ENCODE measurements around the gene ELANE. TPM values are rescaled to one million over a fixed set of nuclear protein-coding genes. Genes with fewer than 3 reads are reported as not detected.
"Not testable (repeated sequence)": the region's sequence is repeated elsewhere in the genome, so short reads cannot be mapped to it uniquely, and the experiment has no call there.

The ELANE gene
- polyA plus RNA-seq, 1 donor: 0.09 TPM

DNA sequence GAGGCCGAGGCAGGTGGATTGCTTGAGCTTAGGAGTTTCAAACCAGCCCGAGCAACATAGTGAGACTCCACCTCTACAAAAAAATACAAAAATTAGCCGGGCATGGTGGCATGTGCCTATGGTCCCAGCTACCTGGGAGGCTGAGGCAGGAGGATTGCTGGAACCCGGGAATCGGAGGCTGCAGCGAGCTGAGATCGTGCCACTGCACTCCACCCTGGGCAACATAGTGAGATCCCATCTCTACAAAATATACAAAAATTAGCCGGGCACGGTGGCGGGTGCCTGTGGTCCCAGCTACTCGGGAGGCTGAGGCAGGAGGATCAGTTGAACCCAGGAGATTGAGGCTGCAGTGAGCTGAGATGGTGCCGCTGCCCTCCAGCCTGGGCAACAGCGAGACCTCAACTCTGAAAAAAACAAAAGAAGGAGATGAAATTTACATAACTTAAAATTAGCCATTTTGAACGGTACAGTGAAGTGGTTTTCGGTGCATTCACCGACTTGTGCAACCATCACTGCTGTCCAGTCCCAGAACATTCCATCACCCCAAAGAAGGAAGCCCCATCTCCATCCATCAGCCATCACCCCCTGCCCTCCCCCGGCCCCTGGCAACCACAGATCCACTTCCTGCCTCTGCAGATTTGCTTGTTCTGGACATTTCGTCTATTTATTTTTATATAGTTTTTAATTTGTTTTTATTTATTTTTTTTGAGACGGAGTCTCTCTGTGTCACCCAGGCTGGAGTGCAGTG lies 26.0 kb upstream of the ELANE start:
- 63% methylated on average over 2 of the region's 19 CpGs for WGBS (ENCODE audit: insufficient coverage, low lambda C conversion rate)
- no peak for DNase-seq
- no peaks in the 10 kb centered on the region for H3K36me3 ChIP-seq (ENCODE audit: control insufficient read depth, insufficient read depth, low read length)
- H3K4me3 ChIP-seq (ENCODE audit: low read length): no peak overlapping the region
- no peaks in the 10 kb centered on the region for H3K9me3 ChIP-seq (ENCODE audit: control insufficient read depth, low read depth, low read length)
- H3K4me1 ChIP-seq (ENCODE audit: control insufficient read depth, insufficient read depth, low read length): no peaks in the 10 kb centered on the region
- H3K27ac ChIP-seq (ENCODE audit: low read length): no peak overlapping the region
- peaks cover 27% of the 10 kb centered on the region for H3K27me3 ChIP-seq (ENCODE audit: control insufficient read depth, insufficient read depth, low read length)

DNA sequence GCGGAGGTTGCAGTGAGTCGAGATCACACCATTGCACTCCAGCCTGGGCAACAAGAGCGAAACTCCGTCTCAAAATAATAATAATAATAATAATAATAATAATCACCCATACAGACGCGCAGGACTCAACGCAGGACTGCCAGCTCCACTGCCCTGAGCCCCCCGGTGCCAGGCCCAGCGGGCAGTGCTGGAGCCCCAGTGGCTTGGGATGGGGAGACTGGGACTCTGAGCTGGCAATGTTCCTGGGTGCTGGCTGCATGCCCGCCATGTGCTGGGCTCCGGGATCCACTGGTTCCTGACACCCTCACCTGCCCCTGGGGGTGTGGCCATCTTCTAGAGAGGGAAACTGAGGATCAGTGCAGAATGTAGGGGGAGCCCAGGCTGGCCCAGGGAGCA lies 24.8 kb upstream of the ELANE start:
- WGBS (ENCODE audit: insufficient coverage, low lambda C conversion rate): no CpG with 5 or more reads among the region's 11 CpGs
- Histone ChIP-seq H3K4me1 (ENCODE audit: control insufficient read depth, insufficient read depth, low read length) (no peaks in the 10 kb centered on the region), H3K4me3 (ENCODE audit: low read length) (no peak overlapping the region), H3K27me3 (ENCODE audit: control insufficient read depth, insufficient read depth, low read length) (peaks cover 36% of the 10 kb centered on the region), H3K9me3 (ENCODE audit: control insufficient read depth, low read depth, low read length) (peaks cover 3% of the 10 kb centered on the region), H3K27ac (ENCODE audit: low read length) (no peak overlapping the region), H3K36me3 (ENCODE audit: control insufficient read depth, insufficient read depth, low read length) (no peaks in the 10 kb centered on the region)
- DNase-seq: no peak

DNA sequence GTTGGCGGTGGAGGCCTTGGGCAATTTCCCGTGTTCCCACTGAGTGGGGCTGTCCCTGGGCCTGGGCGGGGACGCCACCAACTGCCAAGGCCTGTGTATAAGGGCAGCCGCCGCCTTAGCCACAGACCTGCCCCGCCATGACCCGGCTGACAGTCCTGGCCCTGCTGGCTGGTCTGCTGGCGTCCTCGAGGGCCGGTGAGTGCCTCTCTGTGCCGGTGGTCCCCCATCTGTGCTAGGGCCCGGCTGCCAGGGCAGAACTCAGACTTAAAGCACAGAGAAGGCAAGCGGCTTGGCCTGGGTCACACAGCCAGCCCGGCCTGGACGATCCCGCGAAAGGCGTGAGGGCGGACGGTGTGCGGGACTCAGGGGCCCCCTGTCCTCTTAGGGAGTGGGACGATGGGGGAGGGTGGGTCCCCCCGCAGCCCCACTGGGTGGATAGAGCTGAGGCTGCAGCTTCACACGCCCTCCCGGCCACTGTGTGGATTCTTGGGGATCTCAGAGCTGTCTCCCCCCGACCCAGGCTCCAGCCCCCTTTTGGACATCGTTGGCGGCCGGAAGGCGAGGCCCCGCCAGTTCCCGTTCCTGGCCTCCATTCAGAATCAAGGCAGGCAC lies 24.3 kb upstream of the ELANE start, which contains the start of gene AZU1:
TSS of gene AZU1 (plus strand) at position 128 of the 612 bp plus-strand sequence. CDS start at position 138, 10 bp downstream.
- no peaks in the 10 kb centered on the region for H3K4me1 ChIP-seq (ENCODE audit: control insufficient read depth, insufficient read depth, low read length)
- no peak within 1 kb of the TSS for H3K4me3 ChIP-seq (ENCODE audit: low read length)
- peaks cover 3% of the 10 kb centered on the region for H3K9me3 ChIP-seq (ENCODE audit: control insufficient read depth, low read depth, low read length)
- peaks cover 33% of the 10 kb centered on the region for H3K27me3 ChIP-seq (ENCODE audit: control insufficient read depth, insufficient read depth, low read length)
- H3K36me3 ChIP-seq (ENCODE audit: control insufficient read depth, insufficient read depth, low read length): no peaks in the 10 kb centered on the region
- no CpG with 5 or more reads among the region's 33 CpGs for WGBS (ENCODE audit: insufficient coverage, low lambda C conversion rate)
- no peak within 1 kb of the TSS for H3K27ac ChIP-seq (ENCODE audit: low read length)
- no peak for DNase-seq

DNA sequence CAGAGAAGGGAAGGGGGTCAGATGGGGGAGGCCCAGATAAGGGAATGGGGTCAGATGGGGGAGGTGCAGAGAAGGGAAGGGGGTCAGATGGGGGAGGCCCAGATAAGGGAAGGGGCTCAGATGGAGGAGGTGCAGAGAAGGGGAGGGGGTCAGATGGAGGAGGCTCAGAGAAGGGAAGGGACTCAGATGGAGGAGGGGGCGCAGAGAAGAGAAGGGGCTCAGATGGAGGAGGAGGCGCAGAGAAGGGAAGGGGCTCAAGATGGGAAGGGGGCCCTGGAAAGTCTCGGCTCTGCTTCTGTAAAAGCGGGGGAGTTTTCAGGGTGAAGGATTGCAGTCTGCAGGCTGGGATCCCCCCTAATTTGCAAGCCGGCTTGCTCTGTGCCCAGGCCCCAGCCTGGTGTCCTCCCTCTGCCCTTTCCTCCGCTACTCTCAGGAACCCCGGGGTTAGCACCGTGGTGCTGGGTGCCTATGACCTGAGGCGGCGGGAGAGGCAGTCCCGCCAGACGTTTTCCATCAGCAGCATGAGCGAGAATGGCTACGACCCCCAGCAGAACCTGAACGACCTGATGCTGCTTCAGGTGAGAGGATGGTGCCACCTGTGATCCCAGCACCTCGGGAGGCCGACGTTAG lies 22.9 kb upstream of the ELANE start:
- H3K4me3 ChIP-seq (ENCODE audit: low read length): no peak overlapping the region
- H3K36me3 ChIP-seq (ENCODE audit: control insufficient read depth, insufficient read depth, low read length): no peaks in the 10 kb centered on the region
- H3K4me1 ChIP-seq (ENCODE audit: control insufficient read depth, insufficient read depth, low read length): no peaks in the 10 kb centered on the region
- H3K27ac ChIP-seq (ENCODE audit: low read length): no peak overlapping the region
- 47% methylated on average over 2 of the region's 18 CpGs for WGBS (ENCODE audit: insufficient coverage, low lambda C conversion rate)
- peaks cover 24% of the 10 kb centered on the region for H3K27me3 ChIP-seq (ENCODE audit: control insufficient read depth, insufficient read depth, low read length)
- no peak for DNase-seq
- H3K9me3 ChIP-seq (ENCODE audit: control insufficient read depth, low read depth, low read length): peaks cover 3% of the 10 kb centered on the region

DNA sequence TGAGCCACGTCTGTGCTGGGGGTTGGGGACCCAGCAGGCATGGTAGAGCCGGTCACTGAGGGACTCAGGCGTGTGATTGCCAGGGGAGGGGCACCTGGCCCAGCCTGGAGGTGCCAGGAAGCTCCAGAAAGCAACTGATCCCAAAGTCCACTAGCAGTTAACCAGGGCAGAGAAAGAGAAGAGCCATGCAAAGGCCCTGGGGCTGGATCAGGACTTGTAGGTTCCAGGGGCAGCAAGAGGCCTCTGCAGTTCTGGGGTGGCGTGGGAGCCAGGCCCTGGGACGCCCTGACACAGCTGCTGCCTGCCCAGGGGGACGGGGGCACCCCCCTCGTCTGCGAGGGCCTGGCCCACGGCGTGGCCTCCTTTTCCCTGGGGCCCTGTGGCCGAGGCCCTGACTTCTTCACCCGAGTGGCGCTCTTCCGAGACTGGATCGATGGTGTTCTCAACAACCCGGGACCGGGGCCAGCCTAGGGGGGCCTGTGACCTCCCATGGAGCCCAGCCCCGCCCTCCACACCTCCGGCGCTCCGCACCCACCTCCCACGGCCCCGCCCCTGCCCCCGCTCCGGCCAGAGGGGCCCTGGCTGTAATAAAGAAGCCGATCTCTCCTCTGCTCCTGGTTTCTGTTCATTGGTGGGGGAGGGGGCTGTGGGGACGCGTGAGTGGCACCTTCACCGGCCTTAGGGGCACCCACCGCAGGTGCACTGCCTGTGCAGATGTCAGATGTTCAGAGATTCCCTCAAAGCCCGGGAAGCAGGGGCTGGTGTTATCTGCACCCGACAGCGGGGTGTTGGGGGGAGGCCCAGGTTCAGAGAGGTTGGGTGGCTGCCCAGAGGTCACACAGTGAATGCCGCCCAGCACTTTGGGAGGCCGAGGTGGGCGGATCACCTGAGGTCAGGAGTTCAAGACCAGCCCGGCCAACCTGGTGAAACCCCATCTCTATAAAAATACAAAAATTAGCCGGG lies 20.4 kb upstream of the ELANE start:
- Histone ChIP-seq H3K36me3 (ENCODE audit: control insufficient read depth, insufficient read depth, low read length) (no peaks in the 10 kb centered on the region), H3K27ac (ENCODE audit: low read length) (no peak overlapping the region), H3K4me3 (ENCODE audit: low read length) (no peak overlapping the region), H3K9me3 (ENCODE audit: control insufficient read depth, low read depth, low read length) (peaks cover 7% of the 10 kb centered on the region), H3K27me3 (ENCODE audit: control insufficient read depth, insufficient read depth, low read length) (peaks cover 38% of the 10 kb centered on the region), H3K4me1 (ENCODE audit: control insufficient read depth, insufficient read depth, low read length) (no peaks in the 10 kb centered on the region)
- no peak for DNase-seq
- no CpG with 5 or more reads among the region's 38 CpGs for WGBS (ENCODE audit: insufficient coverage, low lambda C conversion rate)

DNA sequence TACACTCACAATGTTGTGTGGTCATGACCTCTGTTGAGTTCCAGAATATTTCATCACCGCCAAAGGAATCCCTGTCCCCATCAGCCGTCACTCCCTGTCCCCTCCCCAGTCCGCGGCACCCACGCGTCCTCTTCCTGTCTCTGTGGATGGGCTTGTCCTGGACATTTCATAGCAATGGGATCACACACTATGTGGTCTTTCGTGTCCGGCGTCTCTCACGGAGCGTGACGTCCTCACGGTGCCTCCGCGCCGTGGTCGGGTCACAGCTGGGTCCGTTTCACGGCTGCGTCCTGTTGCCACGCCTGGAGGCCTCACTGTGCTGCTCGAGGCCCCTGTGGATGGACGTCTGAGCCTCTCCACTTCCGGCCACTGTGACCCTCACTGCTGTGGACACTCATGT lies 17.9 kb upstream of the ELANE start:
- Histone ChIP-seq H3K27ac (ENCODE audit: low read length) (no peak overlapping the region), H3K4me1 (ENCODE audit: control insufficient read depth, insufficient read depth, low read length) (no peaks in the 10 kb centered on the region), H3K36me3 (ENCODE audit: control insufficient read depth, insufficient read depth, low read length) (no peaks in the 10 kb centered on the region), H3K9me3 (ENCODE audit: control insufficient read depth, low read depth, low read length) (peaks cover 7% of the 10 kb centered on the region), H3K4me3 (ENCODE audit: low read length) (no peak overlapping the region), H3K27me3 (ENCODE audit: control insufficient read depth, insufficient read depth, low read length) (peaks cover 48% of the 10 kb centered on the region)
- no CpG with 5 or more reads among the region's 24 CpGs for WGBS (ENCODE audit: insufficient coverage, low lambda C conversion rate)
- DNase-seq: no peak

DNA sequence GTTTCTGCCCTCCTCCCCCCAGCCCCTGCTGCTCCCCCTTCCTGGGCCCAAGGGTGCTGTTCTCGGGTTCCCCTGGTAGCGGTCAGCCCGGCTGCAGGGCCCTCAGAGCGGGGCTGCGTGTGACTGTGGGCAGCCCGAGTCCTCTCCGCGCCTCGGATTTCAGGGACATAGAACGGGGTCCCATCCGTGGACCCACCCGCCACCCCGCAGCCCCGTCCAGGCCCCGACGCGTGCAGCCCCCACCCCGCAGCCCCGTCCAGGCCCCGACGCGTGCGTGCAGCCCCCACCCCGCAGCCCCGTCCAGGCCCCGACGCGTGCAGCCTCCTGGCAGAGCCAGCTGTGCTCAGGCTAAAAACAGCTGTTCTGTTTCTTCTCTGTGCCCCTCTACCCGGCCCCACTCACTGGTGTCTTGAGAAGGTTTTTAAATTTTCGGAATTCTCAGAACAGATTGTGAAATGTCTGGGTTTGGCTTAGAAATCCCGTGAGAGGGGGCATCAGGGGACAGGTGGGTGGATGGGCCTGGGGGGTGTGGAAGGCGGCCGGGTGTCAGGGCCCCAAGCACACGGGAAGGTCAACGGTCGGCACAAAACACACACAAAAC lies 16.8 kb upstream of the ELANE start:
- no peak for DNase-seq
- no CpG with 5 or more reads among the region's 36 CpGs for WGBS (ENCODE audit: insufficient coverage, low lambda C conversion rate)
- H3K36me3 ChIP-seq (ENCODE audit: control insufficient read depth, insufficient read depth, low read length): no peaks in the 10 kb centered on the region
- H3K4me1 ChIP-seq (ENCODE audit: control insufficient read depth, insufficient read depth, low read length): no peaks in the 10 kb centered on the region
- H3K27me3 ChIP-seq (ENCODE audit: control insufficient read depth, insufficient read depth, low read length): peaks cover 45% of the 10 kb centered on the region
- no peak overlapping the region for H3K27ac ChIP-seq (ENCODE audit: low read length)
- H3K9me3 ChIP-seq (ENCODE audit: control insufficient read depth, low read depth, low read length): peaks cover 7% of the 10 kb centered on the region
- H3K4me3 ChIP-seq (ENCODE audit: low read length): no peak overlapping the region

DNA sequence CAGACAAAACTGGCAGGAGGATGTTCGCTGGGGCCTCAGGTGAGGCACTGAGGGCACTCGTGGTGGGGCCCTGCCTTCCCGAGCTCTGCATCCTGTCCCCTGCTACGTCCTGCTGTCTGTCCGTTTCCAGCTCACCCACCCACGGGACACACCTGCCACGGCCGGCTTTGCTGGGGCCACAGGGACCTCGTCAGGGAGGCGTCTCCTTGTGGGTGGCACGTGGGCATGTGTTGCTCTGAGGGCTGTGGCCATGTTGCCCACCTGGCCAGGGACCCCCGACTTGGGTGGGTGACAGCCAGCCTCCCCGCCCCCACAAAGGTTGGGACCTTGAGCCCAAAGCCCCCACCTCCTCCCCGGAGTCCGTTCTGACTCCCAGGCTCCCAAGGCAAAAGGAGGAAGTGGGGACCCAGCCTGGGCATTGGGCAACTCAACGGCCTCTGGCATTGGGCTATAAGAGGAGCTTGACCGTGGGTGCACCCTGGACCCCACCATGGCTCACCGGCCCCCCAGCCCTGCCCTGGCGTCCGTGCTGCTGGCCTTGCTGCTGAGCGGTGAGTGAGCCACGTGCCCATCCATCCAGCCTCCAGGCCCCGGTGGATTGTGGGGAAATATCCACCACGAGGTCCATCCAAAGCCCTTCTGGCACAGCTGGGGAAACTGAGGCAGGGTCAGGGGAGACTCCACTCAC lies 11.4 kb upstream of the ELANE start, which contains the start of gene PRTN3:
TSS of gene PRTN3 (plus strand) at position 481 of the 688 bp plus-strand sequence. CDS start at position 491, 10 bp downstream.
- H3K9me3 ChIP-seq (ENCODE audit: control insufficient read depth, low read depth, low read length): peaks cover 12% of the 10 kb centered on the region
- peaks cover 47% of the 10 kb centered on the region for H3K27me3 ChIP-seq (ENCODE audit: control insufficient read depth, insufficient read depth, low read length)
- peaks cover 5% of the 10 kb centered on the region for H3K4me1 ChIP-seq (ENCODE audit: control insufficient read depth, insufficient read depth, low read length)
- H3K36me3 ChIP-seq (ENCODE audit: control insufficient read depth, insufficient read depth, low read length): no peaks in the 10 kb centered on the region
- DNase-seq: no peak
- no CpG with 5 or more reads among the region's 24 CpGs for WGBS (ENCODE audit: insufficient coverage, low lambda C conversion rate)
- no peak within 1 kb of the TSS for H3K27ac ChIP-seq (ENCODE audit: low read length)
- no peak within 1 kb of the TSS for H3K4me3 ChIP-seq (ENCODE audit: low read length)

DNA sequence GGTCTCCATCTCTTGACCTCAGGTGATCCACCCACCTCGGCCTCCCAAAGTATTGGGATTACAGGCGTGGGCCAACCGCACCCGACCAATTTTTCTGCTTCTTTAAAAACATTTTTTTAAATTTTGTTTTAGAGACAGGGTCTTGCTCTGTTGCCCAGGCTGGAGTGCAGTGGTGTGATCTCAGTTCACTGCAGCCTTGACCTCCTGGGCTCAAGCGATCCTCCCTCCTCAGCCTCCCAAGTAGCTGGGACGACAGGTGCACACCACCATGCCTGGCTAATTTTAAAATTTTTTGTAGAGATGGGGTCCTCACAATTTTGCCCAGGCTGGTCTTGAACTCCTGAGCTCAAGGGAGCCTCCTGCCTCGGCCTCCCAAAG lies 9.3 kb upstream of the ELANE start:
- not testable (repeated sequence) for DNase-seq; H3K4me1 ChIP-seq (ENCODE audit: control insufficient read depth, insufficient read depth, low read length); H3K4me3 ChIP-seq (ENCODE audit: low read length); H3K36me3 ChIP-seq (ENCODE audit: control insufficient read depth, insufficient read depth, low read length); H3K27ac ChIP-seq (ENCODE audit: low read length); H3K9me3 ChIP-seq (ENCODE audit: control insufficient read depth, low read depth, low read length)
- peaks cover 52% of the 10 kb centered on the region for H3K27me3 ChIP-seq (ENCODE audit: control insufficient read depth, insufficient read depth, low read length)
- no CpG with 5 or more reads among the region's 7 CpGs for WGBS (ENCODE audit: insufficient coverage, low lambda C conversion rate)

All from large intestine (tissue), 3 donors.